Karpas-422 (cell line): Measurements from ENCODE around the gene C1orf105. TPM values are rescaled to one million over a fixed set of nuclear protein-coding genes. Genes with fewer than 3 reads are reported as not detected.

ENCODE experiments used
- DNase-seq: peaks from one replicate; pipeline ENCODE4 v3.0.0-alpha.2; 2015
- H2AFZ ChIP-seq: fragments of 200-600 bp; sonication (generic); 2 replicates; pipeline ENCODE4 v1.6.1; 2014; ENCODE audit warnings: antibody characterized with exemption, low read length, mixed read lengths
- H3K27ac ChIP-seq: fragments of 200-600 bp; sonication (generic); 2 replicates; pipeline ENCODE4 v1.5.1; 2014; ENCODE audit warnings: mild to moderate bottlenecking, low read length, moderate library complexity
- H3K27me3 ChIP-seq: fragments of 200-600 bp; sonication (generic); 2 replicates; pipeline ENCODE4 v1.6.1; 2014; ENCODE audit warnings: low read length, mixed read lengths
- H3K36me3 ChIP-seq: fragments of 200-600 bp; sonication (generic); 2 replicates; pipeline ENCODE4 v1.6.1; 2014; ENCODE audit warnings: low read length, mixed read lengths; ENCODE audit not compliant: insufficient read depth
- H3K4me1 ChIP-seq: fragments of 200-600 bp; sonication (generic); 2 replicates; pipeline ENCODE4 v1.6.1; 2014; ENCODE audit warnings: mild to moderate bottlenecking, low read length, mixed read lengths
- H3K4me2 ChIP-seq: fragments of 200-600 bp; sonication (generic); 2 replicates; pipeline ENCODE4 v1.6.1; 2014; ENCODE audit warnings: low read length, low read depth, mild to moderate bottlenecking; ENCODE audit not compliant: poor library complexity, severe bottlenecking
- H3K4me3 ChIP-seq: fragments of 200-600 bp; sonication (generic); 2 replicates; pipeline ENCODE4 v1.5.1; 2014; ENCODE audit warnings: mild to moderate bottlenecking, antibody characterized with exemption, low read length, mixed read lengths
- H3K79me2 ChIP-seq: fragments of 200-600 bp; sonication (generic); 2 replicates; pipeline ENCODE4 v1.6.1; 2014; ENCODE audit warnings: mild to moderate bottlenecking, low read length, mixed read lengths
- H3K9ac ChIP-seq: fragments of 200-600 bp; sonication (generic); 2 replicates; pipeline ENCODE4 v1.6.0; 2014; ENCODE audit warnings: low read length
- H3K9me2 ChIP-seq: fragments of 200-600 bp; sonication (generic), shearing (Covaris generic); replicated peaks from 2 replicates; pipeline ENCODE4 v1.6.0; 2014; ENCODE audit warnings: mild to moderate bottlenecking, low read length, moderate library complexity; ENCODE audit not compliant: insufficient read depth
- H3K9me3 ChIP-seq: fragments of 300-700, 200-600 bp; sonication (generic); 2 replicates; pipeline ENCODE4 v1.6.1; 2014; ENCODE audit warnings: low read length, mixed read lengths
- H4K20me1 ChIP-seq: fragments of 200-600 bp; sonication (generic); 2 replicates; pipeline ENCODE4 v1.6.1; 2014; ENCODE audit warnings: mild to moderate bottlenecking, antibody characterized with exemption, low read length, low read depth; ENCODE audit not compliant: insufficient read depth
- total RNA-seq: library from RNA; depleted of rRNA; stranded (reverse); fragments of >200 nt; shearing (Covaris generic); gene quantifications from 2 replicates; pipeline ENCODE4 v1.2.3, GENCODE V29; 2014; ENCODE audit warnings: low replicate concordance

The C1orf105 gene
- total RNA-seq, 1 experiment from 2014 or later: not detected

GRCh38 chr1:172381946-172382345, 38.5 kb upstream of the C1orf105 start:
- no peaks in the 10 kb centered on the region for H3K36me3 ChIP-seq
- H3K79me2 ChIP-seq: no peaks in the 10 kb centered on the region
- no peak overlapping the region for H3K9ac ChIP-seq
- H3K4me1 ChIP-seq: no peaks in the 10 kb centered on the region
- H2AFZ ChIP-seq: no peak overlapping the region
- no peak for DNase-seq
- H3K4me3 ChIP-seq: no peak overlapping the region
- no peaks in the 10 kb centered on the region for H4K20me1 ChIP-seq
- no peaks in the 10 kb centered on the region for H3K9me3 ChIP-seq
- no peaks in the 10 kb centered on the region for H3K27me3 ChIP-seq
- no peak overlapping the region for H3K4me2 ChIP-seq
- no peaks in the 10 kb centered on the region for H3K9me2 ChIP-seq
- H3K27ac ChIP-seq: no peak overlapping the region

GRCh38 chr1:172382406-172382805, 38.1 kb upstream of the C1orf105 start:
- H4K20me1 ChIP-seq: no peaks in the 10 kb centered on the region
- H3K9me2 ChIP-seq: no peaks in the 10 kb centered on the region
- no peak overlapping the region for H2AFZ ChIP-seq
- H3K4me2 ChIP-seq: no peak overlapping the region
- H3K9ac ChIP-seq: no peak overlapping the region
- H3K27ac ChIP-seq: no peak overlapping the region
- H3K4me3 ChIP-seq: no peak overlapping the region
- H3K4me1 ChIP-seq: no peaks in the 10 kb centered on the region
- no peaks in the 10 kb centered on the region for H3K79me2 ChIP-seq
- DNase-seq: no peak
- H3K27me3 ChIP-seq: no peaks in the 10 kb centered on the region
- H3K9me3 ChIP-seq: no peaks in the 10 kb centered on the region
- H3K36me3 ChIP-seq: no peaks in the 10 kb centered on the region

GRCh38 chr1:172382990-172383389, 37.5 kb upstream of the C1orf105 start:
- Histone ChIP-seq H3K27me3 (no peaks in the 10 kb centered on the region), H3K4me3 (no peak overlapping the region), H3K9me2 (no peaks in the 10 kb centered on the region), H2AFZ (no peak overlapping the region), H3K9ac (no peak overlapping the region), H3K4me2 (no peak overlapping the region), H4K20me1 (no peaks in the 10 kb centered on the region), H3K9me3 (no peaks in the 10 kb centered on the region), H3K27ac (no peak overlapping the region), H3K4me1 (no peaks in the 10 kb centered on the region), H3K79me2 (no peaks in the 10 kb centered on the region), H3K36me3 (no peaks in the 10 kb centered on the region)
- DNase-seq: no peak

GRCh38 chr1:172383536-172383935, 36.9 kb upstream of the C1orf105 start:
- Histone ChIP-seq H3K27ac (no peak overlapping the region), H3K36me3 (no peaks in the 10 kb centered on the region), H3K4me3 (no peak overlapping the region), H3K9me3 (no peaks in the 10 kb centered on the region), H3K79me2 (no peaks in the 10 kb centered on the region), H3K9me2 (no peaks in the 10 kb centered on the region), H3K4me1 (no peaks in the 10 kb centered on the region), H4K20me1 (no peaks in the 10 kb centered on the region), H3K9ac (no peak overlapping the region), H3K4me2 (no peak overlapping the region), H3K27me3 (no peaks in the 10 kb centered on the region), H2AFZ (no peak overlapping the region)
- no peak for DNase-seq

GRCh38 chr1:172384656-172385055, 35.8 kb upstream of the C1orf105 start:
- H3K9me2 ChIP-seq: no peaks in the 10 kb centered on the region
- no peak for DNase-seq

GRCh38 chr1:172386046-172386445, 34.4 kb upstream of the C1orf105 start:
- Histone ChIP-seq H3K27ac (no peak overlapping the region), H3K36me3 (no peaks in the 10 kb centered on the region), H3K9me3 (no peaks in the 10 kb centered on the region), H3K4me1 (no peaks in the 10 kb centered on the region), H3K79me2 (no peaks in the 10 kb centered on the region), H4K20me1 (no peaks in the 10 kb centered on the region), H3K9me2 (no peaks in the 10 kb centered on the region), H3K4me3 (no peak overlapping the region), H3K4me2 (no peak overlapping the region), H3K27me3 (no peaks in the 10 kb centered on the region), H2AFZ (no peak overlapping the region), H3K9ac (no peak overlapping the region)
- DNase-seq: no peak

More at GRCh38 chr1:172384656-172385055, 35.8 kb upstream of the C1orf105 start:
- no peaks in the 10 kb centered on the region for H3K79me2 ChIP-seq
- no peak overlapping the region for H3K4me3 ChIP-seq
- no peaks in the 10 kb centered on the region for H3K4me1 ChIP-seq
- no peaks in the 10 kb centered on the region for H4K20me1 ChIP-seq
- no peak overlapping the region for H3K9ac ChIP-seq
- H2AFZ ChIP-seq: no peak overlapping the region
- H3K27me3 ChIP-seq: no peaks in the 10 kb centered on the region
- no peak overlapping the region for H3K27ac ChIP-seq
- no peaks in the 10 kb centered on the region for H3K36me3 ChIP-seq
- H3K4me2 ChIP-seq: no peak overlapping the region
- no peaks in the 10 kb centered on the region for H3K9me3 ChIP-seq

- Histone ChIP-seq H3K36me3 (no peaks in the 10 kb centered on the region), H3K4me3 (no peak overlapping the region), H3K27me3 (no peaks in the 10 kb centered on the region), H3K4me1 (peaks cover 4% of the 10 kb centered on the region; the same call in 1 of the 2 replicates), H3K9me2 (no peaks in the 10 kb centered on the region), H4K20me1 (no peaks in the 10 kb centered on the region), H3K9me3 (no peaks in the 10 kb centered on the region), H3K9ac (no peak overlapping the region), H3K79me2 (no peaks in the 10 kb centered on the region), H3K27ac (no peak overlapping the region), H2AFZ (no peak overlapping the region), H3K4me2 (no peak overlapping the region)
- no peak for DNase-seq
Observed at GRCh38 chr1:172388490-172388889, 32.0 kb upstream of the C1orf105 start.

- Histone ChIP-seq H2AFZ (no peak overlapping the region), H3K4me2 (no peak overlapping the region), H3K36me3 (no peaks in the 10 kb centered on the region; the same call in 1 of the 2 replicates), H3K27ac (no peak overlapping the region), H4K20me1 (no peaks in the 10 kb centered on the region), H3K4me1 (peaks cover 5% of the 10 kb centered on the region; the same call in 1 of the 2 replicates), H3K9me2 (no peaks in the 10 kb centered on the region), H3K9ac (no peak overlapping the region), H3K9me3 (no peaks in the 10 kb centered on the region), H3K4me3 (no peak overlapping the region), H3K79me2 (no peaks in the 10 kb centered on the region), H3K27me3 (no peaks in the 10 kb centered on the region)
- no peak for DNase-seq
Observed at GRCh38 chr1:172390301-172390682, 30.2 kb upstream of the C1orf105 start.
